Activated CD8-positive, alpha-beta memory T cell treated with anti-CD3 and anti-CD28 coated beads for 1 hour (primary cell): ENCODE measurements around the gene C1R.
"Not testable (repeated sequence)": the region's sequence is repeated elsewhere in the genome, so short reads cannot be mapped to it uniquely, and the experiment has no call there.

Experiments
- DNase-seq, 2 donors: peaks; one replicate each; pipeline ENCODE4 v3.0.0-alpha.2; 2020; ENCODE audit warnings: low read depth in 1 of 2; ENCODE audit errors: extremely low read depth in 1 of 2

C1R gene

DNA sequence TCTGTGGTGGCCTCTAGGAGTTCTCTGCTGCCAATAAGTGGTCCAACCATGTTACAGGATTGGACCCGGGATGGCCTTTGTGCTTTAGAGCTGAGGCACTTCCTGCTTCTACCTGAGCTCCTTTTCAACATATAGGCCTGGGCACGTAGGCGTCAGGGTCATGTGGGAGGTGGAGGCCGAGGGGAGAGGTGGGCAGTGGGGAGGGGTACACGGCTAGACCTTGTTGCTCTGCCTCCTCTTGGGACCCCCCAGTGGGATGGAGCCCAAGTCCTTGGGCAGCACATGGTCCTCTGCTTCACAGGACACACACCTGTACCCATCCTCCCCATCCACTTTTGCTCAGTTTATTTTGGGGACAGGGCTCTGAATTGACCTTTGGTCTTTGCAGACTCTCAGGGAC is 29.1 kb upstream of the C1R start:
- DNase-seq: no peak

DNA sequence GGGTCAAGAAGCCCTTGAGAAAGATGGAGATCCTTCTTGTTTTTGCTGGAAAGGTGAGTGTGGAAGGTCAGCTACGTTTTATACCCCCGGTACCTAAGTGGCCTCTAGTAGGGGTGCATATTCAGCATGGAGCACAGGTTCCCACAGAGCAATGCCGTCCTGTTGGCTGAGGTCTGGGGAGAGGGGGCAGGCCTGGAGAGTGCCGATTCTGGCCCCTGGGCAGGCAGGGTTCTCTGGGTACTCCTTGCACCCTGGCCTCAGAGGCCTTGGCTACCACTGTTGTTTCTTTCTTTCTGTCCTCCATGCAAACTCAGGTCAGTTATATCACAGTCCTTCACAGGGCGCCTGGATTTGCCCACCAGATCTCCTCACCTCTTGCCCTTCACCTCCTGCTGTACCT is 27.9 kb upstream of the C1R start:
- no peak for DNase-seq

DNA sequence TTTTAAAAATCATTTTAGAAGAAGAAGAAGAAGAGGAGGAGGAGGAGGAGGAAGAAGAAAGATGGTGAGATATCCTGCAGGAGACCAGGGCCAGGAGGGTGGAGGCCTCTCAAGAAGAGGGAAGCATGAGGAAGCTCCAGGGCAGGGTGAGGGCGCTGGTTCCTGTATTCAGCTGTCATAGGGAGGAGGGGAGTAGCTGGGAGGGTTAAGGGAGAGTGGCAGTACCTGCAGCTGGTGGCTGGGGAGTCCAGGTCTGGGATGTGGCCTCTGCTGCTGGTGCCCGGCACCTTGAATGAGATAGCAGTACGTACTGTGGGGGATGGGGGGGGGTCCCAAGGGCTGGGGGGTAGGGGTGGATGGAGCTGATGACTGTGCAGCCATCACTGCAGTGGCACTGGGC is 26.6 kb upstream of the C1R start:
- no peak for DNase-seq

DNA sequence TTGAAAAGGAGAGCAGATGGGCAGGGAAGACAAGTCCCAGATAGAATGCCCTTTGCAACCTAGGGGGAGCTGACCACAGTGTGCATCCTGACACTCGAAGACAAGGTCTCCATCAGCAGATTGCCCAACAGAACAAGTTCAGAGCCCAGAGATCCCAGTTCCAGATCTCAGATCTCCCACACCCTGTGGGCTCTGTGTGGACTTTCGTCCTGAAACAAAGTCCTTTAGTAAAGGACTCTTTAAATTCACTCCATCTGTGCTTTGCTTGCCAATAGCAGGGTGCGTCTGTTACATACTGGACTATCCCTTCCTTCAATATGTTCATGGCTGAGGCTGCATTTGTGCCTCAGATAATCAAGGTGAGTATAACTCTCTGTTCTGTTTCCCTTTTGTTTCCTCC is 25.4 kb upstream of the C1R start:
- no peak for DNase-seq

DNA sequence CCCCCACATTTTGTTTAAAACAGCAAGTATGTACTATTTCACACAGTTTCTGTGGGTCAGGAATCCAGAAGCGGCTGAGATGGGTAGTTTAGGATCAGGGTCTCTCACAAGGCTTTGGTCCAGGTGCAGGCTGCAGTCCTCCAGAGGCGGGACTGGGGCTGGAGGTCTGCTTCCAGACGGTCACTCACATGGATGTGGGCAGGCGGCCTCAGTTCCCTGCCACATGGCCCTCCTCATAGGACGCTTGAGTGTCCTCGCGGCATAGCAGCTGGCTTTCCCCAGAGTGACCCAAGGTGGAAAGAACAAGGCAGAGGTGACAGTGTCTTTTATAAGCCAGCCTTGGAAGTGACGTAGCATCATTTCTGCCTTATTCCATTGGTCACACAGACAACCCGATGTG is 24.7 kb upstream of the C1R start:
- no peak for DNase-seq

DNA sequence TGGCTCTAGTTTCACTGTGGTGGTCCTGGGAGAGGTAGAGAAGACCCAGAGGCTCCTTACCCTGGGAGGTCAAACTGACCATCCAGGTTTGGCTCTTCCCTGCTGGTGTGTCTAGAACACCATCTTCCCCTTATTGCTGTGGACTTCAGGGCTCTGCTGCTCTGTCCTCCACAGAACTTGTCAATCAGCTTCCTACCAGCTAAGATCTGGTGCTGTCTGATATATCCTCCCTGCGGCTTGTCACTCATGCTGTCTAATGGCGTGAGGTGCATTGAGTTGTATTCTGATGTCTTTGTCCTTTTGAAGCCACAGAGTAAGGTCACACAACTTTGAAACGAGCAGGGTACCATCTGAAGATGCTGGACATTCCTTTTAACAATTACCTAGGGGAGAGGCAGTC is 24.0 kb upstream of the C1R start:
- DNase-seq: no peak

DNA sequence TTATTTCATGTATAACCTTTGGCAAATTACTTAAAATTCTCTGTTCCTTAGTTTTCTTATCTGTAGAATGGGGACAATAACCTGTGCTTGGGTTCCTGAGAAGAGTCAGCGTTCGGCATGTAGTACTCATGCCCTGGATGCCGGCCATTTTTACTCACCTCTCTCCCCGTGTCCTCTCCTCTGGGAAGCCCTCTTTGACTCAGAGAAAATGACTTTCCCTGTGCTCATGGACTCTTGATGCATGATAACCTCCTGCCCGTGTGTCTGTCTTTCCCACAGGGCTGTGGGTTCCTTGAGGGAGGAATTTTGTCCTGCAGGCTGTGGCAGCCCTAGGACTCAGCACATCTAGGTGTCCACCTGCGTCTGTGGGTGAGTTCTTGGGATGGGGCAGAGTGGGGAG is 22.6 kb upstream of the C1R start:
- no peak for DNase-seq

DNA sequence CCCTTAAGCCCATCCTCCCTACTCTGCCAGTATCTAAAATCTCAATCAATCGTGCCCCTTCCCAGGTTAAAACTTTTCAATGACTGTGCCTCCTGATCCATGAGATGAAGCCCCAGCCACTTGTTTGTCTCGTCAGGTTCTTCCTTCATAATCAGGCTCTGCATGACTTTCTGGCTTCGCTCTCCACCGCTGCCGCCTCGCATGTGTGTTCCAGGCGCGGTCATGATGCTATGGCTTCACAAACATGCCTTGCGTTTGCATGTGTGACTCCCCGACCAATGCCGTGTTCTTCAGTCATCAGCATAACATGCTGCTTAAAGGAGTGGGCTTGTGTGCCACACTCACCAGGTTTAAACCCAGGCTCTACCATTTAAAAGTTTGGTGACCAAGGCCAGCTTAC is 21.8 kb upstream of the C1R start:
- DNase-seq: no peak

DNA sequence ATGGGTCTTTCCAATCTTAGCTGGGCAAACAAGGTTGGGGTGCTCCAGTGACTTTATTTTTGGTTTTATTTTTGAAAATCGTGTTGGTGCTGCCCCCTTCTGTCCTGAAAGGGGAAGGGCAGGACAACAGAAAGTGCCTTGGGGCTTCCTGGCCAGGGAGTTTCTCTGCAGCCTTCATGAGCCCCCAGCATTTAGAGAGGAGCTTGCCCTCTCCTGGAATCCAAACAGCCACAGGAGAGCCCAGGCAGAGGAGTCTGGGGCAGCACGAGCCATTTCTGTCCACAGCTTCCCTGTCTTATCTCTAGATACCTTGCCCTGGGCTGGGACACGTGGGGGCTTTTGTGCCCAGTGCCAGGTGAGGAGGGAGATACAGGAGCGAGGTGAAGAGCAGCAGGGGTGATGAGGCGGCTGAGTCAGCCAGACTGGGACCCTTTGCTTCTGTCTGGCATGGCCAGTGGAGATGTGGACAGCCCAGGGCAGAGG is 21.2 kb upstream of the C1R start:
- DNase-seq: no peak

DNA sequence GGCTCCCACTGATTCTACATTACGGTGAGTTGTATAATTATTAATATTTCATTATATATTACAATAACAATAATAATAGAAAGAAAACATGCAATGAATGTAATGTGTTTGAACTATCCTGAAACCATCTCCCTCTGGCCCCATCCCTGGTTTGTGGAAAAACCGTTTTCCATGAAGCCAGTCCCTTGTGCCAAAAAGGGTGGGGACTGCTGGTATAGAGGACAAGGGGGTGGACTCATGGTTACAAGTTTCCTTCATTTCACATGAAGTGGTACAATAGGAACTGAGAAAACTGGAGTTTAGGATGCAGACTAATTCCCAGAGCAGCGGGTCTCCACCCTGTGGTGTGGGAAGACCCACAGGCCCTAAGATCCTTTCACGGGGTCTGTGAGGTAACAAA is 19.8 kb upstream of the C1R start:
- DNase-seq: no peak

DNA sequence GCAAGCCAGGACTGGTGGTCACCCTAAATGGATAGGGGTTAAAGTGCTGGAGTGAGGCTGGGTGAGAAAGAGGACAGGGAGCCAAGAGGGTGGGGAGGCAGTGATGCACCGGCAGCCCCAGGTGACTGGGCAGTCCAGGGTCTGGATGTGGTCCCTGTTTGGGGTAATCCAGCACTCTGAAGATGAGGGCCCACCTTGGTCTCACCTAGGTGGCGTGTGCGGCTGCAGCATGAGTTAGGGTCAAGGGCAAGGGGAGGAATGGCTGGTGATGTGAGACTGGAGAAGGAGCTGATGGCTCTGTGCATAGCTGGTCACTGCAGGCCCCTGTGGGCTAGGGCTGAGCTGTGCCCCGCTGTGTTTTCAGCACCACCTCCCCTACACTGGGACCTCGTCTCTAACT is 18.4 kb upstream of the C1R start:
- DNase-seq: no peak

DNA sequence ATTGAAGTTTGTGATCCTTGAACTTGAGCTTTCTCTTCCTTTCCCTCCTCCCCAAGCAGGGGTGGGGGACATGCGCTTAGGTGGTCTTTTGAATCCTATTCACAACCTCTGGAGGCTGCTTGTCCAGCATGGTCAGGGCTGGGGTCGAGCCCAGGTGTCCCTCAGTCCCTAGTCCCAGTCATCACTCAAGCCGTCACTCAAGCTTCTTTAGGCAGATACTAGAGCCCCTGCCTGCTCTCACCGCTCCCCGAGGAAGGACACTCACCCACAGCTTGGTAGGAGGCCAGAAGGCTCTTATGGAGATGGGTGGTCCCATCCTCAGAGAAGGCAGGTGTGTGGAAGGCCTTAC is 17.3 kb upstream of the C1R start:
- no peak for DNase-seq

DNA sequence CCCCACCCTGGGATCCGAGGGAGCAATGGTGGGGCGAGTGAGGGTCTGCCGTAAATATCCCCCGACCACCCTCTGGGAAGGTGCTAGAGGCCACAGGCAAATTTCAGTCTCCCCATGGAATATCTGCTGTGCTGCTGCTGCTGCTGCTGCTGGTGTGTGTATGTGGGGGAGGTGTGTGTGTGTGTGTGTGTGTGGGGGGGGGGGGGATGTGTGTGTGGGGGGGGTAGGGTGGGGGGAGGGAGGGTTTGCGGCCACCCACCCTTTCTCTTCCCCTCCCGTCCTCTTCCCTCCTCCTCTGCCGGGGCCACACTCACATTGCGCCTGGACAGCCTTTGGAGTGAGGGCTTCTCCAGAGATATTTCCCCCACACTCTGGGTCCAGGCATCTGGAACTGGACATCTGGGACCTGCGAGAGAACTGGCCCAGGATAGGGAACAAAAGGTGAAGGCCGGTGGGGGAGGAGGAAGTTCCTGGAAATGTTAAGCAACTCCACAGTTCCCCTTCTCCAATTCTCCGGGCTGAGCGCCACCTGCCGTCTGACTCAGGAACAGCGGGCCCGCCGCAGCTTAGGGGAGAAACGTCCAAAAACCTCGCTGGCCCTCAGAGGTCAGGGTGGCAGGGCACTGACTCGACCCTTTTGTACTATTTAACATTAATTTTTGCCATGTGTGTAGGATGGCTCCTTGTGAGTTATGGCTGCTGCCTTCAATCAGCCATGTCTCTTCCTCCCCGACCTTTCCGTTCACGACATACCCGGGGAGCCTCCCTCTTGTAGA is 16.7 kb upstream of the C1R start, which contains the start of gene C1RL:
C1RL (minus strand) TSS at position 419 of the 776 bp plus-strand sequence; CDS start at position 385, 34 bp downstream.
- DNase-seq: peak; percentile 38 to 68

DNA sequence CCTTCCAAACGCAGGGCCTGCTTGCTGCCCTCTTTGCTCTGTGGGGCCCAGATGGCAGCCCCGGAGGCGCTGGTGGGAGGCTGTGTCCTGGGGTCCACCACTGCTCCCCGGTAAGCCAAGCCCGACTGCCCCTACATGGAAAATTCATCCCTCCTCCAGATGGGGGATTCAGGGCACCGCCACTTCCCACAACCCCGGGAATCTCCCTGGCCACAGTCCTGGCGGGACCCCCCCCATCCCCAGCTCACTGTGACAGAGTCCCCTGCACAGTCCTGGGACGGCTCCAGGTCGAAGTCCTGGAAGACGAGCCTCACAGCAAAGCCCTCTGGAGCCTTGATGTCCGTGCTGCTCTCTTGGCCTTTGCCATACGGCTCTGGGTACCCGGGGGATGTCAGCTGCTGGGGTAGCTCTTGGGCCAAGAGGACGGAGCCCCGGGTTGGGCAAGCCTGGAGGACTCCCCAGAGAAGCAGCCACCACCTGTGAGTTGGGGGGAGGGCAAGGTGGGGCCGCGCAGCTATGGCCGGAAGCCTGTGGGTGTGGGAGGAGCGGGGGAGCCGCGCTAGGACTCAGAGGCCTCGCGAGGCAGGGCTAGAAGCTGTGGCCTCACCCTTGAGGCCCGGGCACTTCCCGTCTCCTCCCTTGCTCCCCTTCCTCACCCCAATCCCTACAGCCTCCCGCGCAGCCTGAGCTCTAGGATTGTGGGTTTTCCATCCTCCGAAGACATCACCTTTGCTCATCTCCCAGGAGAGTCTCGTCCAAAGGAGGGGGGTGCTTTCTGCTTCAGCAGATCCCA is 16.0 kb upstream of the C1R start:
- peak in 1 of 2 donors; percentile 51 for DNase-seq

DNA sequence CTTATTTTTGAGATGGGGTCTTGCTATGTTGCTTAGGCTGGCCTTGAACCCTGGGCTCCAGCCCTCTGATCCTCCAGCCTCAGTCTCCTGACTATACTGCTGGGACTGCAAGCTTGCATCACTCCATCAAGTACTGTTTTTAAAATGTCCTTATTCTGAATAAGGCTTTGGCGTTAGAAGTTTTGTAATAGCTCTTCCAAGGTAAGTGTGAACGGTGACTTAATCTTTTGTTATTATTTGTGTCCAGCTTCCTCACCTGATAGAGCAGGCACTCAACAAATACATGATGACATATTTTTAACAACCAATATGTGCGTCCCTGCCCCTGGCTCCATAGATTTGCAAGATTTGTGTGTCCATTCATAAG is 15.4 kb upstream of the C1R start:
- DNase-seq: no peak

DNA sequence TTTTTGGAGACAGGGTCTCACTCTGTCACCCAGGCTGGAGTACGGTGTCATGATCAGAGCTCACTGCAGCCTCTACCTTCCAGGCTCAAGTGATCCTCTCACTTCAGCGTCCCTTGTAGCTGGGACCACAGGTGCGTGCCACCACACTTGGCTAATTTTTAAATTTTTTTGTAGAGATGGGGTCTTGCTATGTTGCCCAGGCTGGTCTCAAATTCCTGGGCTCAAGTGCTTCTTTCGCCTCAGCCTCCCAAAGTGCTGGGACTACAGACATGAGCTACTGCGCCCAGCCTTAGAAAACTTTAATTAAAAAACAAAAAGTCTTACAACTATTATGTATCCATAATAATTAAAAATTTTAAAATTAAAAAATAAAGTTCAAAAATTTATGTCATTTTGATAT is 14.9 kb upstream of the C1R start:
- not testable (repeated sequence) for DNase-seq

DNA sequence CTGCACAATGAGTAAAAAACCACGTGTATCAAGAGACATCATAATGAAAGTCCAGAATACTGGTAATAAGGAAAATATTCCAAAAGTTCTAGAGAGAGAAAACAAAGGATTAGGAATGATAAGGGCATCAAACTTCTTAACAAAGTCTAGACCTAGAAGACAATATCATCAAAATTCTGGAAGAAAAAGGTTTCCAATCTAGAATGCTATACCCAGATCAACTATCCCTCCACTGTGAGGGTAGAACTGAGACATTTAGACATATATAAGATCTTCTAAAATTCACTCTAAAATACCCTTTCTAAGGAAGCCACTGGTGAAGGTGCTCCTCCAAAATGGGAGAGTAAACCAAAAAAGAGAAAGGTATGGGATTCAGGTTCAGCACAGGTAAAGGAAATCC is 13.8 kb upstream of the C1R start:
- DNase-seq: no peak

DNA sequence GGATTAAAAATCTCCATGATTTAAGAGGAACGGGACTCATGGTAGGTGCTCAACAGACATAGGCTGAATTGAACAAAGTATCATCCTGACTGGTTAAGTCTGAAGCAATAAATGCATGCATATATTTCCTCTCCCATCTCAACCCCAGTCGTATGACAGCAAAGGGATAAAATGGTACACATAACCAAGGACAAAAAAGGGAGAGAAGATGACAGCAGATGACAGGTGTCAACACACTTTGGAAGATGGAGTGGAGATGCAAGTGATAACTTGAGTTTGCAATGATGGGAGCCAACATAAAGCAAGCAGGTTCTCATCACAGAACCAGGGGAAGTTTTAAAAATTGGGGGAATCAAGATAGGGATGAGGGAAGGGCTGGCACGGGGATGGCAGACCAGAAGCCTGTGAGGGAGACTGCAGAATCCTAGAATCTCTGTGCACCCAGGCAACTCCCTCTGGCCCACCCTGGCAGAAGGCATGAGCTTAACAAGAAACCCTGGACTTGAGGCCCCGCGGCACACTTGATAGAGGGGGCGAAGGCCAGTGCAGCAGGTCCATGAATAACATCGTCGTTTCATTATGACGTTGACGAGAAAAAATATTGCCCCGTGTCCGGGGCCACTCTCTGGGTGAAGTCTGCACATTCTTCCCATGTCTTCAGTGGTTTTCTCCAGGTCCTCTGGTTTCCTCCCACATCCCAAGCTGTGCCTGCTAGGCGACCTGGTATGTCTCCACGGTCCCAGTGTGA is 11.8 kb upstream of the C1R start:
- no peak for DNase-seq

DNA sequence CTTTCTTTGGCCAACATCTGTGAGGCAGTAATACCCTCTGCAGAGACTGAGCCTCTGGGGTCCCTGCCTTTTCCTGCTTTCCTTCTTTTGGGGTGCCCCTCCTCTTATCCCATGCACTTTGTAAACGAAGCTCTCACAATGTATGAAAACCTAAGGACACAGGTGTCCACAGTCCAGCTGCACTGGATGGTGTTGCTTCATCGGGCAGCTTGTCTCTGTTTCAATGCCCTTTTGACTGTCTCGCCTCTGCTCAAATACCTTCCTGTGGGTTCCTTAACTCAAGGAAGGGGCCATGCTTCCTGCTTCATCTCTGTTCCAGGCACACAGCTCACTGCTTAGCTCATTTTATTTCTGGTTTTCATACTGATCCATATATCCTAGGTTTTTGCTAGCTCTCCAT is 10.3 kb upstream of the C1R start:
- no peak for DNase-seq

DNA sequence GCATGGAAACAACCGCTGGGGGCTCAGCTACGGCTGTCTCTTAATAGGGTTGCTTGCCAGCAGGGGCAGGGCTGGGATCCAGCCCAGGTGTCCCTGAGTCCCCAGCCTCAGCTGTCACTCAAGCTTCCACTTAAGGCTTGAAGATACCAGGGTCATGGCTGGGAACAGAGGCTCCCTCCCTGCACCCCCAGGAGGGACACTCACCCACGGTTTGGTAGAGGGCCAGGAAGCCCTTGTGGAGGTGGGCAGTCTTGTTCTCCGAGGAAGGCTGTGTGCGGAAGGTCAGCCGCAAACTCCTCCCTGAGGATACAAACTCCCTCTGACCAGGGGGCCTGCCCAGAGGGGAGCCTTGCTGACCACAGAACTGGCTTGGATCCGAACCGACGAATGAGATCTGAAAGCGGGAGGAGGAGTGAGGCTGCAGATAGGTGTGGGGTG is 9.5 kb upstream of the C1R start:
- DNase-seq: no peak

DNA sequence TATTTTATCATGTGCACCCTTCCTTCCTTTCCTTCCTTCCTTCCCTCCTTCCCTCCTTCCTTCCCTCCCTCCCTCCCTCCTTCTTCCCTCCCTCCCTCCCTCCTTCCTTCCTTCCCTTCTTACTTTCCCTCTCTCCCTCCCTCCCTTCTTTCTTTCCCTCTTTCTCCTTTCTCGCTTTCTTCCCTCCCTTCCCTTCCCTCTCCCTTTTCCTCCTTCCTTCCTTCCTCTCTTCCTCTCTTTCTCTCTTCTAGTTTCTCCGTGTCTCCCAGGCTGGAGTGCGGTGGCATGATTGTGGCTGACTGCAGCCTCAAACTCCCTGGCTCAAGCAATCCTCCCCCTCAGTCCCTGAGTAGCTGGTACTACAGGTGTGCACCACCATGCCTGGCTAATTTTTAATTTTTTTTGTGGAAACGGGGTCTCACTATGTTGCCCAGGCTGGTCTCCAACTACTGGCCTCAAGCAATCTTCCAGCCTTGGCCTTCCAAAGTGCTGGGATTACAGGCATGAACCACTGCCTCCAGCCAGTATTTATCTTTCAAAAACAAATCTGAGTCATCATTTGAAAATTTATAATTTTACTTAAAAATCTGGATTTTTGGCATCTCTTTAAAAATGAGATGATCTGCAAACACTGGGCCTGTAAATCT is 8.9 kb upstream of the C1R start:
- no peak for DNase-seq
